HK-2 (cell line): ENCODE results near the gene TTBK1.

ENCODE experiments used
- DNase-seq: peaks from one replicate; pipeline ENCODE4 v3.0.0-alpha.2; 2018; ENCODE audit not compliant: unreplicated experiment

The TTBK1 gene

GRCh38 chr6:43255408-43256054 lies 12.2 kb downstream of the TTBK1 start:
- DNase-seq, result no peak

GRCh38 chr6:43256670-43257366 lies 13.5 kb downstream of the TTBK1 start:
- no peak for DNase-seq

GRCh38 chr6:43257367-43258145 lies 14.3 kb downstream of the TTBK1 start:
- no peak for DNase-seq

- no peak for DNase-seq
Measured at GRCh38 chr6:43258180-43258579, 14.9 kb downstream of the TTBK1 start.

- no peak for DNase-seq
Measured at GRCh38 chr6:43258807-43259686, 15.8 kb downstream of the TTBK1 start.

- no peak for DNase-seq
Measured at GRCh38 chr6:43260791-43261190, 17.5 kb downstream of the TTBK1 start.

GRCh38 chr6:43261198-43261597 lies 17.9 kb downstream of the TTBK1 start:
- no peak for DNase-seq

GRCh38 chr6:43262000-43262779 lies 18.9 kb downstream of the TTBK1 start:
- DNase-seq, result no peak

GRCh38 chr6:43262780-43263313 lies 19.6 kb downstream of the TTBK1 start:
- DNase-seq, result no peak

- peak; percentile 82 for DNase-seq
Measured at GRCh38 chr6:43263314-43264178, 20.3 kb downstream of the TTBK1 start.

GRCh38 chr6:43264599-43265145 lies 21.4 kb downstream of the TTBK1 start:
- DNase-seq, result no peak

GRCh38 chr6:43265564-43265963 lies 22.3 kb downstream of the TTBK1 start:
- DNase-seq, result no peak

- DNase-seq, result no peak
Measured at GRCh38 chr6:43267619-43268354, 24.5 kb downstream of the TTBK1 start.

GRCh38 chr6:43268355-43268700 lies 25.0 kb downstream of the TTBK1 start:
- DNase-seq, result no peak

- DNase-seq, result no peak
Measured at GRCh38 chr6:43268782-43269272, 25.5 kb downstream of the TTBK1 start.

- no peak for DNase-seq
Measured at GRCh38 chr6:43269273-43270007, 26.2 kb downstream of the TTBK1 start.

- no peak for DNase-seq
Measured at GRCh38 chr6:43271103-43271815, 28.0 kb downstream of the TTBK1 start.
